GM19099 (cell line): Measurements from ENCODE around the gene HOXB8.

Experiments
- POLR2A ChIP-seq: IDR thresholded peaks from 3 replicates; pipeline ENCODE4 v1.6.1; 2011; ENCODE audit warnings: low read depth; ENCODE audit not compliant: insufficient read length; ENCODE audit errors: extremely low read depth

Gene HOXB8

GRCh38 chr17:48593126-48593829 lies 21.8 kb downstream of the HOXB8 start, which contains the start of gene HOXB5:
TSS of gene HOXB5 (minus strand) at chr17:48593779. CDS start at chr17:48593682, 97 bp downstream.
- TF ChIP-seq POLR2A, result no peak

GRCh38 chr17:48592577-48592976 lies 22.5 kb downstream of the HOXB8 start:
- TF ChIP-seq POLR2A, result no peak

GRCh38 chr17:48592057-48592514 lies 23.0 kb downstream of the HOXB8 start:
- TF ChIP-seq POLR2A, result no peak

- TF ChIP-seq POLR2A, result no peak
Measured at GRCh38 chr17:48591255-48592056, 23.6 kb downstream of the HOXB8 start.

GRCh38 chr17:48590607-48591161 lies 24.4 kb downstream of the HOXB8 start:
- TF ChIP-seq POLR2A, result no peak

GRCh38 chr17:48589831-48590606 lies 25.1 kb downstream of the HOXB8 start, which contains the start of gene HOXB3:
TSS of gene HOXB3 (minus strand) at chr17:48590241. CDS start at chr17:48552474, 37,767 bp downstream.
- no peak for TF ChIP-seq POLR2A

GRCh38 chr17:48589060-48589830 lies 25.8 kb downstream of the HOXB8 start:
- no peak for TF ChIP-seq POLR2A

GRCh38 chr17:48588528-48588927 lies 26.6 kb downstream of the HOXB8 start:
- no peak for TF ChIP-seq POLR2A

GRCh38 chr17:48588074-48588415 lies 27.0 kb downstream of the HOXB8 start:
- no peak for TF ChIP-seq POLR2A

- no peak for TF ChIP-seq POLR2A
Measured at GRCh38 chr17:48587276-48588073, 27.6 kb downstream of the HOXB8 start.

GRCh38 chr17:48586355-48587258 lies 28.5 kb downstream of the HOXB8 start:
- peak; percentile 60 for TF ChIP-seq POLR2A

- TF ChIP-seq POLR2A, result no peak
Measured at GRCh38 chr17:48584223-48584741, 30.8 kb downstream of the HOXB8 start.
